GM12878 (cell line): ENCODE results near the gene TUBB3. TPM values are rescaled to one million over a fixed set of nuclear protein-coding genes. Genes with fewer than 3 reads are reported as not detected.

Experiments
- ATAC-seq: fragments of 200-7000 bp; cut with Tn5 transposase; 3 replicates; pipeline ENCODE4 v1.9.1; 2020; ENCODE audit warnings: mild to moderate bottlenecking, moderate library complexity
- BruUV-seq: library from RNA; stranded (reverse); fragments of 400-500 nt; replicated peaks from 2 replicates; lab custom pipeline; 2021; lab: Mats Ljungman, UMichigan
- CTCF ChIA-PET: fragments of 300-600 bp; sonication (Branson Sonifier 250); formaldehyde crosslinking; extraction: SDS; loops from one replicate; lab custom pipeline; 2021; ENCODE audit warnings: inconsistent platforms; lab: Yijun Ruan, JAX
- POLR2A ChIA-PET: fragments of 350-600 bp; formaldehyde crosslinking; extraction: SDS; loops from one replicate; lab custom pipeline; 2021; ENCODE audit warnings: inconsistent platforms; lab: Charles Lee
- RAD21 ChIA-PET: fragments of 300-600 bp; sonication (Branson Sonifier 250); formaldehyde crosslinking; loops from one replicate; lab custom pipeline; 2023; ENCODE audit warnings: antibody characterized with exemption; ENCODE audit not compliant: unreplicated experiment; lab: Charles Lee
- SMC1A ChIA-PET: fragments of 300-600 bp; sonication (Branson Sonifier 250); formaldehyde crosslinking; loops from one replicate; lab custom pipeline; 2023; ENCODE audit not compliant: unreplicated experiment, uncharacterized antibody; lab: Charles Lee
- DNase-seq: peaks from one replicate; pipeline ENCODE4 v3.0.0-alpha.2; 2011; ENCODE audit warnings: low read depth, low spot score
- FAIRE-seq: peaks from 3 replicates; lab custom pipeline; 2011; peaks lifted over from hg19 to GRCh38; lab: Jason Lieb, UNC
- H2AFZ ChIP-seq: 2 replicates; pipeline ENCODE4 v1.6.0; 2011; ENCODE audit warnings: low read depth, low read length, control low read depth; ENCODE audit not compliant: control insufficient read depth
- H3K27ac ChIP-seq: 2 replicates; pipeline ENCODE4 v1.5.1; 2011; ENCODE audit warnings: control low read depth; ENCODE audit not compliant: control insufficient read depth, insufficient read depth
- H3K27me3 ChIP-seq, 2 experiments: replicated peaks in 1 of 2; 2 replicates each; pipeline versions ENCODE4 v1.6.0 to v1.6.1; 2011; ENCODE audit warnings: low read length in 1 of 2; ENCODE audit not compliant: control insufficient read depth in 2 of 2, insufficient read depth in 2 of 2
- H3K36me3 ChIP-seq, 2 experiments: 2 replicates each; pipeline ENCODE4 v1.5.1; 2011; ENCODE audit warnings: low read length in 1 of 2; ENCODE audit not compliant: control insufficient read depth in 2 of 2, insufficient read depth in 2 of 2
- H3K4me1 ChIP-seq: 2 replicates; pipeline ENCODE4 v1.6.1; 2011; ENCODE audit warnings: mild to moderate bottlenecking, low read length, moderate library complexity, mixed read lengths; ENCODE audit not compliant: control insufficient read depth, insufficient read depth
- H3K4me2 ChIP-seq: 2 replicates; pipeline ENCODE4 v1.6.0; 2011; ENCODE audit warnings: control low read depth; ENCODE audit not compliant: control insufficient read depth, insufficient read depth
- H3K4me3 ChIP-seq: fragments of 200-600 bp; sonication (generic); 2 replicates; pipeline ENCODE4 v1.5.1; 2016
- H3K79me2 ChIP-seq: 2 replicates; pipeline ENCODE4 v1.6.0; 2011; ENCODE audit warnings: low read length; ENCODE audit not compliant: control insufficient read depth, insufficient read depth
- H3K9ac ChIP-seq: 2 replicates; pipeline ENCODE4 v1.8.0; 2011; ENCODE audit warnings: low read length, control low read depth, mixed read lengths; ENCODE audit not compliant: control insufficient read depth, insufficient read depth
- H3K9me3 ChIP-seq: replicated peaks from 3 replicates; pipeline ENCODE4 v1.5.1; 2011; ENCODE audit warnings: mild to moderate bottlenecking, low read length; ENCODE audit not compliant: control insufficient read depth, insufficient read depth
- H4K20me1 ChIP-seq: 2 replicates; pipeline ENCODE4 v1.6.0; 2011; ENCODE audit not compliant: control insufficient read depth, insufficient read depth
- CBX5 ChIP-seq: sonication (generic); IDR thresholded peaks from 2 replicates; pipeline ENCODE4 v1.6.1; 2016; ENCODE audit warnings: low read depth, moderate library complexity, mild to moderate bottlenecking, inconsistent platforms
- CREB1 ChIP-seq: IDR thresholded peaks from 2 replicates; pipeline ENCODE4 v1.6.1; 2012; ENCODE audit warnings: low read depth, mild to moderate bottlenecking, inconsistent platforms
- GABPA ChIP-seq: IDR thresholded peaks from 2 replicates; pipeline ENCODE4 v1.6.1; 2014; ENCODE audit warnings: antibody characterized with exemption, low read depth, mild to moderate bottlenecking, inconsistent platforms
- NR2C2 ChIP-seq: IDR thresholded peaks from 2 replicates; pipeline ENCODE4 v1.6.1; 2011; ENCODE audit warnings: borderline replicate concordance, low read depth; ENCODE audit not compliant: control insufficient read depth, insufficient read length
- PML ChIP-seq: IDR thresholded peaks from 2 replicates; pipeline ENCODE4 v1.6.1; 2012; ENCODE audit warnings: low read length, inconsistent platforms
- TARDBP ChIP-seq: IDR thresholded peaks from 2 replicates; pipeline ENCODE4 v1.6.1; 2016; ENCODE audit warnings: borderline replicate concordance
- USF1 ChIP-seq: IDR thresholded peaks from 2 replicates; pipeline ENCODE4 v1.6.1; 2011; ENCODE audit warnings: borderline replicate concordance, low read depth, mild to moderate bottlenecking, moderate library complexity, mixed read lengths, low read length; ENCODE audit not compliant: insufficient read depth; ENCODE audit errors: extremely low read length
- WGBS: methylation state at CpG from one replicate; pipeline ENCODE4 v1.1.6; 2016; ENCODE audit warnings: low lambda C conversion rate; ENCODE audit not compliant: insufficient replicate concordance, insufficient coverage; ENCODE audit errors: missing lambda C conversion rate; 5-methylcytosine and 5-hydroxymethylcytosine counted together
- in situ Hi-C: fragments of 300-500 bp; cut with MboI; formaldehyde crosslinking; loops from 9 replicates; pipeline ENCODE4 v1.14.3; 2018; ENCODE audit warnings: mixed read lengths
- intact Hi-C: fragments of 100-400 bp; cut with micrococcal nuclease; formaldehyde crosslinking; loops from one replicate; pipeline ENCODE4 v1.14.2; 2022; ENCODE audit not compliant: unreplicated experiment
- polyA plus RNA-seq, 11 experiments: library from polyadenylated mRNA; depleted of rRNA in 4 of 11; unstranded in 6 of 11; stranded (reverse) in 5 of 11; fragments of >200 nt; fragmentation: Nextera tagmentation in 4 of 11; fragmentation: Illumina TruSeq in 1 of 11; extraction: Ambion mirVana in 4 of 11; extraction: Trizol in 1 of 11; gene quantifications; 1 replicate in 1 of 11; 2 replicates in 10 of 11; pipeline versions ENCODE4 v1.2.1 to v1.2.3, GENCODE V29; 2011 to 2016; ENCODE audit warnings: inconsistent platforms in 2 of 11, missing spikeins in 2 of 11, low read depth in 1 of 11
- total RNA-seq, 4 experiments: library from RNA; depleted of rRNA in 3 of 4; stranded (reverse); fragments of >200 nt in 3 of 4; fragmentation: Illumina TruSeq in 1 of 4; extraction: Trizol in 1 of 4; gene quantifications; 2 replicates each; pipeline versions ENCODE4 v1.2.1 to v1.2.3, GENCODE V29; 2013 to 2021

The TUBB3 gene
- total and polyA plus RNA-seq, 10 of the 15 experiments (the other 5 are each of a cell fraction or from before 2014, with no cell fraction given), result 0.09 to 2.5 (median 0.58) TPM; not detected in 1

GRCh38 chr16:89899879-89900481 lies 23.2 kb upstream of the TUBB3 start:
- H2AFZ ChIP-seq, result no peak overlapping the region
- 95% methylated on average over 17 of the region's 20 CpGs for WGBS
- no peak for ATAC-seq
- no peaks in the 10 kb centered on the region for H3K79me2 ChIP-seq
- ChIA-PET SMC1A (no interaction called here), POLR2A (no interaction called here), CTCF (no interaction called here), RAD21 (no interaction called here)
- no peaks in the 10 kb centered on the region for H3K27me3 ChIP-seq
- no peaks in the 10 kb centered on the region for H3K4me1 ChIP-seq
- no TSS peak for BruUV-seq
- no peak overlapping the region for H3K27ac ChIP-seq
- no peak overlapping the region for H3K4me3 ChIP-seq
- in situ Hi-C loops (no loop called here), intact Hi-C loops (no loop called here)
- H3K36me3 ChIP-seq, result peaks cover 32 to 35% of the 10 kb centered on the region in 2 experiments; a peak in 3 of 4 replicates
- no peaks in the 10 kb centered on the region for H4K20me1 ChIP-seq
- no peak overlapping the region for H3K9ac ChIP-seq
- H3K9me3 ChIP-seq, result no peaks in the 10 kb centered on the region
- no peak for TF ChIP-seq CBX5
- TF ChIP-seq PML, result no peak
- no peak for TF ChIP-seq USF1
- TF ChIP-seq CREB1, result no peak
- no peak for TF ChIP-seq TARDBP
- no peak for TF ChIP-seq GABPA
- no peak for TF ChIP-seq NR2C2
- H3K4me2 ChIP-seq, result no peak overlapping the region
- no peak for FAIRE-seq
- no peak for DNase-seq
